Stimulated activated CD4-positive, alpha-beta T cell treated with anti-CD3 and anti-CD28 coated beads, Interleukin-4, amount 100 ng/mL, for 1 hour (primary cell): Measurements from ENCODE around the gene NR1D2.
A peak's percentile ranks its signal among the peaks of the same experiment; 100 is the strongest.

ENCODE experiments used
- DNase-seq: peaks from one replicate; pipeline ENCODE4 v3.0.0-alpha.2; 2020

Gene NR1D2

GRCh38 chr3:23932571-23932970, 12.5 kb upstream of the NR1D2 start:
- DNase-seq, result no peak

GRCh38 chr3:23934253-23934652, 10.8 kb upstream of the NR1D2 start:
- DNase-seq, result no peak

- DNase-seq, result no peak
Observed at GRCh38 chr3:23937296-23937695, 7.8 kb upstream of the NR1D2 start.

- no peak for DNase-seq
Observed at GRCh38 chr3:23938688-23939087, 6.4 kb upstream of the NR1D2 start.

- no peak for DNase-seq
Observed at GRCh38 chr3:23940775-23941174, 4.3 kb upstream of the NR1D2 start.

GRCh38 chr3:23941440-23941839, 3.6 kb upstream of the NR1D2 start:
- DNase-seq, result no peak

- DNase-seq, result no peak
Observed at GRCh38 chr3:23942546-23942945, 2.5 kb upstream of the NR1D2 start.

- DNase-seq, result no peak
Observed at GRCh38 chr3:23944007-23944783, 891 bp upstream of the NR1D2 start.

GRCh38 chr3:23945663-23945912, 502 bp downstream of the NR1D2 start:
- no peak for DNase-seq

- peak; percentile 98 for DNase-seq
Observed at GRCh38 chr3:23945913-23946687, 1.0 kb downstream of the NR1D2 start.

GRCh38 chr3:23948761-23949160, 3.7 kb downstream of the NR1D2 start:
- no peak for DNase-seq

GRCh38 chr3:23949784-23950183, 4.7 kb downstream of the NR1D2 start:
- no peak for DNase-seq

GRCh38 chr3:23950293-23950692, 5.2 kb downstream of the NR1D2 start:
- DNase-seq, result no peak

GRCh38 chr3:23952646-23953045, 7.6 kb downstream of the NR1D2 start:
- DNase-seq, result no peak

- DNase-seq, result no peak
Observed at GRCh38 chr3:23953523-23953922, 8.4 kb downstream of the NR1D2 start.

GRCh38 chr3:23954144-23954543, 9.1 kb downstream of the NR1D2 start:
- no peak for DNase-seq

GRCh38 chr3:23956701-23957100, 11.6 kb downstream of the NR1D2 start:
- no peak for DNase-seq

GRCh38 chr3:23959135-23959900, 14.2 kb downstream of the NR1D2 start:
- no peak for DNase-seq

- no peak for DNase-seq
Observed at GRCh38 chr3:23960649-23961048, 15.6 kb downstream of the NR1D2 start.

GRCh38 chr3:23961066-23961465, 16.0 kb downstream of the NR1D2 start:
- DNase-seq, result no peak

- DNase-seq, result no peak
Observed at GRCh38 chr3:23961913-23962312, 16.8 kb downstream of the NR1D2 start.

- DNase-seq, result no peak
Observed at GRCh38 chr3:23964537-23965235, 19.6 kb downstream of the NR1D2 start.

- no peak for DNase-seq
Observed at GRCh38 chr3:23966328-23966727, 21.2 kb downstream of the NR1D2 start.
